GM18511 (cell line): ENCODE measurements around the gene ADCY2.
"Not testable (repeated sequence)": the region's sequence is repeated elsewhere in the genome, so short reads cannot be mapped to it uniquely, and the experiment has no call there.

Experiments
- ATAC-seq: cut with Tn5 transposase; IDR thresholded peaks from one replicate; pipeline ENCODE4 v1.9.1; 2021; ENCODE audit warnings: mild to moderate bottlenecking, moderate library complexity; ENCODE audit not compliant: unreplicated experiment

Gene ADCY2

DNA sequence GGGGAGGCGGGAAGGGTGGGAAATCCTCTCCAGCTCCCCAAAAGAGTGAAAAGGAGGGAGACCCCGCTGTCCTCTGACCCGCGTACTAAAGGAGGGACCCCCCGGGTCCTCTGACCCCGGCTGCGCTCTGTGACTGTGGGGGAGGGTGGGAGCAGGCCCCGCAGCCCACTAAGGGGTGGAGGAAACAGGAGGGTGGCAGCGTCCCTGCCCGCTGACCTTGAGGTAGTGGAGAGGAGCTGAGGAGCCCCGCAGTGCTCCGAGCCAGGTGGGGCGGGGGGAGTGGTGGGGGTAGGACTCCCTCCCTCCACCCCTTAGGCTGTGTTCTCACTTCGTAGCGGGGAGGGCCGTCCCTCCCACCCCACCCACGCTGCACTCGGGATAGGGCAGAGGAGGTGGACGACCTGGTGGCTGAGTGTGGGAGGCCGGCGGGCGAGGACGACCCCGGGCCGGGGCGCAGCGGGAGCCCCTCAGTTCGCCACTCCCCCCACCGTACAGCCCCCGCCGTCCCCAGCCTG is 449 bp upstream of the ADCY2 start:
- no peak for ATAC-seq

DNA sequence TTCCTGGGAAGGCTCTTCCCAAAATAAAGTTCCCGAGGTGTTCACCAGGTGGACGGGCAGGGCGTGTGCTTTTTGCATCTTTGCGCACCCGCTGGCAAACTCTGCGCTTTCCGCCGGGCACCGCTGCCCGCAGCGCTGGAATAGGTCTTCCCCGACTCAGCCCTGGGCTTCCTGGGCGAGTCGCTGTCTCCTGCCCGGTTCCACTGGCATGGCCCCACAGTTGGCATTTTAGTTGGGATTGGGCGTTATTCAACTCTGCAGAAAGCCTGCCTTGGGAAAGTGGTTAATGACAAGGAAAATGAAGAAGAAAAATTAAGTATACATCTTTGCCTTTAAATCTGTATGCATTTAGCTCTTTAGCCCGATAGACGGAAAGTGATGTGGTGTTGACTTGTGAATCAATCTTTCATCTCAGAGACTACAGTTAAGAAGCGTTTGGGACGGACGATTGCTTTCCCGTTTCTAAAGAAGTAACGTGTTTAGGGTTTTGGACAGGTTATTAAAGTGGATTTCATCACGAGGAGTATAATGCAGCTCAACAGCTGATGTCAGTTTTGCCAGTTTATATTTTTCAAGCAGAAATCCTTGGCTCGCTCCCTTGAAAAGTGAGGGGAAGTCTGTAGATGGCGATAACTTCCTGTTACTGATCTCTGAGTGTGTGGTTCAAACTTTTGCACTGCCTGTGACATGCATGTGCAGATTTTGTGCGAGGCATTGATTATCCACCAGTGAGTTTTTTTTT is 946 bp downstream of the ADCY2 start:
- no peak for ATAC-seq

DNA sequence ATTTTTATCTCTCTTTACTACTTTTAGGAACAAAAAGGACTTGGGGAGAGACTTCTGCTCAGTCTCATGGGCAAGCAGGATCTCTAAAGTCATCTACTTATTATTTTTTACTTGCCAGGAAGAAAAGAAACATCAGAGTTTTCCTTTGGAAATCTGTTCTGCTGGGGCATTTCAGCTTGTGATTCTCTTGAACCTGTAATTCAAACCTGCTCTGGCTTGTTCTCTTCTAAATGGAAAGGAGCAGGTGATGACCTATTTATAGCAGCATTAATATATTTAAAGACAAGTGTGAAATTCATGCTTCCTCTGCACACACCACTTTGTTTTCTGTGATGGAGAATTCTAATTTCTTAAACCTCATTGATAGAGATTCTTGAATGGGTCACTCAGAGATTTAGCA is 2.0 kb downstream of the ADCY2 start:
- ATAC-seq, result no peak

DNA sequence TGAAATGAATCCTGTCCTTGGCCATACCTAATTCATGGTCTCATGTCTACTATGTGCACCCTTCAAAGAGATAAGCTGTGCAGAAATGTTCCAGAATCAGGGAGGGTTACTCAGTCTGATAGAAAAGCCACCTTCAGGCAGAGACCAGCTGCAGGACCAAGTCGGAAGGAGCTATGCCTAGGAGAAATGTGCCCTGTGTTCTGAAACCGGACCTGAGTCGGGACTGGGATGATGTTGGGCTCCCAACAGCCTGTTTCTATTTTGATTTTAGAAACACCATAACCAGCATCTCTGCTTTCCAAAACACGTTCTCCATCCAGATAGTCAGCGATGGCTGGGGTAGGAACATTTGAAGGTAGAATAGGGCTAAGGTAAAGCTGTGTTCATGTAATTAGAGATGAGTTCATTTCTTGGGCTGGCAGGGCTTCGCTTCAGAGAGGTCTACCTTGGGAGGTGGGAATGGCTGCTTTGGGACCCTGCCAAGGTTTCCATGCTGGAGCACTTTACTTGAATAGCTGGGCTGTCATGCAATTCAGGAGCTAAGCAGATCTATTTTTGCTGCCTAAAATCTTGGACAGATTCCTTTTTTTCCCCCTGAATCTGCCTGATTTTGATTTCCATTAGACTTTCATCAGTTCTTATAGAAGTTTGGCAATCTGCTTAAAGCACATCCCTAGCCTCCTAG is 2.8 kb downstream of the ADCY2 start:
- ATAC-seq, result no peak

DNA sequence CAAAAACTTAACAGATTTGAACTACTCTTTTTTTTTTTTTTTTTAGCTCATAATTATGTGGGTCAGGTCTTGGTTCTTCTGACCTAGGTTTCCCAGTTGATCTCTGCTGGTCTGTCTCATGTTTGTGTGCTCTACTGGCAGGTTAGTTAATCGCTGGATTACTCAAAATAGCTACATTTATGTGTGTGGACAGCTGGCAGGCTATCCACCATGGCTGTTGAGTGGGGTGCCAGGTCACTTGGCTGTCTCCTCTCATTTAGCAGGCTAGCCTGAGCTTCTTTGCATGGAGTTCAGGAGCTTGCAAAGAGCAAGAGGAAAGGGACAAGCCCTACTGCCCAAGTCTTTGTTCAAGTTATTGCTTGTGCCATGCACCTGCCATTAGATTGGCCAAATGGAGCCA is 9.3 kb downstream of the ADCY2 start:
- ATAC-seq, result no peak

DNA sequence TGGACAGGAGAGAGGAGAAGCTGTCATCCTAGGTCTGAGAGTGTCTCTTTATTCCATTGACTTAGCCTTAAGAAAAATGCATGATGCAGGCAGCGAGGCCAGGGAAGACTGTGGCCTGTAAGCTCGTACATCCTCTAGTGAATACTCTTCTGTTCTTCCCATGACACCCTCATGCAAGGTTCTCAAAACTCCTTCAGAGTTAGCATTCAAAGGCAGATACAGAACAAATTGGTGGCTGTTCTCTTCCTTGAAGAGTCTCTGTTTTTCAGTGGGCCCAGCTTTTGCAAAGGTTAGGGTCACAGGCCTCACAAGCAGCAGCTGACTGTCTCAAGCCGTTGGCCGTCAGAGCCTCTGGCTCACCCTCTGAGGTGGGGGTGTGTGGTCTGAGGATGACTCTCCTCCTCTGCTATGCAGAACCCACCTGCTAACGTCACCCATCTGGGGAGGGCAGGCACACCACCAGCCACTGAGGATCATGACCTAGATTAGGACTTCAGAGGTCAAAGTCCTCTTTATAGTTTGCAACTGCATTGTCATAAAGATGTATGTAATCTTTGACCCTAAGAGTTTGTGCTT is 15.1 kb downstream of the ADCY2 start:
- no peak for ATAC-seq

DNA sequence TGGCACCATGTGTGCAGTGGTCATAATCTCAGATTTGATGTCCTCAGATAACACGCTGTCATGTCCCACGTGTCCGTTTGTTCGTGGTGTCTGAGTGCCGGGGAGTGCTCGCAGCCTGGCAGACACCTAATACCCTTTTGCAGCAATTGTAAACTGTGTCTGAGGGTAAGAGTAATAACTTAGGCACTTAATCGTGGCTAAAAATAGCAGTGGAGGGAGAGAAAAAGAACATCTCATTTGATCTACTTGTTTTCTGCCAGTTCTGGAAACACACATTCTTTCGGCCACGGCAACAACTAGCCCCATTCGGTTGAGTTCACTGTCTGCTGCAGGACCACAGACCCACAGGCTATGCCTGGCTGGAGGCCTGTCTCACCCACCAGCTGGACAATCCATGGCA is 16.5 kb downstream of the ADCY2 start:
- no peak for ATAC-seq

DNA sequence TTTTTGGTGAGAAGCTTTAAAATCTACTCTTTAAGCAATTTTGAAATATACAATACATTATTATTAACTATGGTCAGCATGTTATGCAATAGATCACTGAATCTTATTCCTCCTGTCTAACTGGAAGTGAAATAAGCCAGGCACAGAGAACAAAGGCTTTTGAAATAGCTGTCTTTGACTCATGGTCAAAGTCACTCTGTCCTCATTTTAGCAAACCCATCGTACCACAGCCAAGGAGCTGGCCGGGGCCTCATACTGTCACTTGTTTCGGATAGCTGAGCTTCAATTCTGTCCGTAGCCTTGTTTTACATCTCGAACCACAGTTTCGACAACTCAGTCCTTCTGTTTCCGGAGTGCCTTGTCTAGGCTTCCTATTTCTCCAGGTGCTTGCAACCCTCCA is 19.2 kb downstream of the ADCY2 start:
- no peak for ATAC-seq

DNA sequence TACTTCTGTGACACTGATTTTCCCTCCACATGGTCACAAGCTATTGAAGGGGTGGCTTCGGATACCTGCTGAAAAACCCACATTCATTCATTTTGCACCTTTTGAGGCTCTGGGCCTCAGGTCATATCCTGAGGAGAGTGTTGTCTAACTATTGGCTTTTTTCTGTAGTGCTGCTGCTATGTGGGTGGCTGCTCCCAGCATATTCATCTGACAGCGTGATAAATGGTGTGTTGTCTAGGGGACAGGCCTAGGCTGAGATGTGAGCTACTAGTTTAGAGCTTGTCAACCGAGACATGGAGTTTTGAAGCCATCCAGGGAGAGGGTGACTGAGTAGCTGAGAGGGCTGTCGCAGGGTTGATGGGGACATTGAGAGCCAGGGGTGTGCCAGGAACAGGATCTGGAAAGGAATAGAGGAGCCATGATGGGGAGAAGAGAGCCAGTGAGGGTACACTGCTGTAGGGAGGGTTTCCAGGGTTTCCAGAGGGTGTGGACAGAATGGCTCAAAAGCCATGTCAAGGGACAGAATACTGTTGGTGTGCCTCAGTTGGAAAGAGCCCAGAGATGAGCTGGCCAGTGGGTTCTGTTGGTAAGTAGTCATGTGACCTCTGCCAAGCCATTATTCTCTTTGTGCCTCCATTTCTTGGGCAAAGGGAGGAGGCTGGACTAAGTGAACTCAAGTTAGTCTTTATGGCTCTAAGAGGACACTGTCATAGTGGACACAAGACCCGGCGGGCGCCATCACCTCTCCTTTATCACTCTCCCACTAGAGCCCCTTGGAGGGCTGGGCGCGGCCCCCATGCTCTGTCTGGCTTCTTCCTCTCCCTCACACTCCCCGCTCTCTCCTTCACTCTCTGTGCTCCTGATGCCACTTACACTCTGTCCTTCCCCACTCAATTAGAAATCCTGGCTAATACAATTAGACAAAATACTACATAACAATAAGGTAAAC is 19.9 kb downstream of the ADCY2 start:
- ATAC-seq, result no peak

DNA sequence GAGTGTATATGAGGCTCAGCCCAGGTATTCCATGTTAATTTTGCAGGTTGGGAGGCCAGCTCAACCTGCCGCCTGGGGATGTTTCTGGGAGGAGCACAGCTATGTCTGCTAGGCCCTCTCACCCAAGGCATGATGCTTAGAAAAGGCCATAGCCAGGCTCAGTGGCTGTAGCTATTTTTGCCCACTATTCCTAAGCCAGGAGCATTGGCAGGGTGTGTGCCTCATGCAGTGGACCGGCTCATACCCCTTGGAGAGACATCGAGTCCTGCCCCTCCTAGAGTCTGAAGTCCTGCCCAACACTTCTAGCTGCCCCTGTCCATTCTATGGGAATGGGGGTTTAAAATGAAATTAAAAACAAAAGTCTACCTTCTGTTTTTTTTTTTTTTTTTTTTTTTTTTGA is 22.3 kb downstream of the ADCY2 start:
- ATAC-seq, result no peak

DNA sequence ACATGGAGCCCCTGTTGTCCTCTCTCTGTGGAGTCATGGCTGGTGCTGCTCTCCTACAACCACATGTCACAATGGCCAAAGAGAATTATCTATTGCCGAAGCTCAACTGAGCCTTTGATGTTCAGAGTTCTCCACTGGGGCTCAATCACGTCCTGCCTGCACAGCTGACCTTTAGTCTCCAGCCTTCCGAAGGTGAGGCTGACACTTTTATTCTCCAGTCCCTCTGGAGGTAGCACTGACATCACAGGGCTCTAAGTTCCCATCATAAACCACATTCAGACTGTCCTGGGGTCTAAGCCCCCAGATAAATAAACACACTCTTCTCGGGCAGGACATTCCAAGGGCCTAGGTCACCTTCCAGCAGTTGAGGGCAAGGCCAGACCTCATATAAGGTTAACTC is 23.4 kb downstream of the ADCY2 start:
- ATAC-seq, result no peak

DNA sequence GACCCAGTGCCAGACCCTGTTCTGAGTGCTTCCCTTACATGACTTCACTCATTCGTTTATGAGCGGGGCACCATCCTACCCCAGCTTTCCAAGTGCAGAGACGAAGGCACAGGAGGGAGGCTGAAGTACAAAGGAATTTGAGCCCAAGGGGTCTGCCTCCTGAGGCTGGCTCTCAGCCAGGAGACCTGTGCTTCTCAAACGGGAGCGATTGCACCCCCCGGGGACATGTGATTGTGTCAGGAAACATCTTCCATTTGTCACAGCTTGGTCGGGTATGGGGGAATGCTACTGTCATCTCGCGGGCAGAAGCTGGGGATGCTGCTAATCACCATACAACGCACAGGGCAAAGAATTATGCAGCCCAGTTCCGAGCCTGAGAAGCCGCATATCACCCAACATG is 23.9 kb downstream of the ADCY2 start:
- ATAC-seq, result no peak

DNA sequence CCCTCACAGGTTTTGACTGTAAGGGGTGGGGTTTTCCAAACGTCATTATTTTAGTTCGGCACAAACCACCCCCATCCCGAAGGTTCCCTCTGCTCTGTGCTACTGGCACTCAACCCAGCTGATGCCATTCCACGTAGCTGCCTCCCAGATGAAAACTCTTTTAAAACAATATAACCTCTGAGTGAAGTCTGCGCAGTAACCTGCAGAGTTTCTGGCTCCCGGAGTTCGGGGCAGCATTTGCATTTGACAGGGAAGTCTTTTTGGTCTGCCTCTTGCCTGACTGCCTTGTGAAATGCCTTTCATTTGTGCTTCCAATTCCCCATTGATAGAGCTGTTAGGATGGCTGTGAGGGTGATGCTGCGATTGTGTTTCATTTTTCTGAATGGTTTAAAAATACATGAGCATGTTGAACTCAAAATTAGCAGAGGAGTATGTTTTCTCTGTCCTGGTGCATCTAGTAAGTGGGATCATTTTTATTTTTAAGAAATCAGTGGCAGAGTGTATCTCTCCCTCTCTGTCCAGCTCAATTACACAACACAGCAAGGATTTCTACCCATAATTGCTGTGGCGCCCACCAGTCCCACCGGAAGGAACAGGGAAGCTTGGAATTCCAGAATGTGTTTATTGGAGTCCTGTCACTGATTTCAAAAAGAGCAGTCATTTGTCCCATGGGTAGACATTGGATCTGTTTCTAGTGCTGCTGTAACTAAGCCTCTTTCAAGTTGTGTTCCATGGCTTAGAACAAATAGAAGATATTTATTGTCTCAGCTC is 24.8 kb downstream of the ADCY2 start:
- no peak for ATAC-seq

DNA sequence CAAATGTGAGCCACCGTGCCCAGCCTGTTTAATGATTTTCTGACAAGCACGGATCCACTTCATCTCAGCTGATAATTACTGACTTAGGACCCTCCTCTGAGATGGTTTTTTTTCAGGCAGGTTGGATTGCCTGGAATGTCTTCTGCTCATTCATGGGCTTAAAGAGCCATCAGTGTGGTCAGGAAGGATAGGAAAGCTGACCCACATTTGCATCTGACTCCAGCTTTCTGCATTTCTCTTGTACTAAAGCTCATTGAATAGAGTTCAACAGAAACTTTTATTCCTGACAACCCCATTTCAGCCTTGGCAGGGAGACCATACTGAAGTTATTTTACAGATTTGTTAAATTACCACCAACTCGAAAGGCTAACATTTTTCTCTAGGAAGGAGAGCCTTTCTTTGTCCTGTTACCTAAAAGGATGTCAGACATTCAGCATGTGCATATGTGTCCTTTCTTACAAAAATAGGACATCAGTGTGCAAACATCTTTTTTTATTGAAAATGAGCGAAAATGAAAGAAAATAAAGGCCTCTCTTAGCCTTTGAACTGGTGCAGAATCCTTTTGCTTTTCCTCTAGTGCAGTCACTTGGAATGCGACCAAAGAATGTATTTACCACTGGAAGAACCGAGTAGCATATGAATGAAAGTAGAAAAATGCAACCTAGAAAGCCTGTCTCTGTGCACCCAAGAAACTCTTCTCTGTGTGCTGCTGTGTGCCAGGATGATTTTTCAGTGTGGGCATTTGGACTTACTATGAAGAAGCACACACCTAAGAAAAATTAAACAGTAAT is 26.6 kb downstream of the ADCY2 start:
- no peak for ATAC-seq

DNA sequence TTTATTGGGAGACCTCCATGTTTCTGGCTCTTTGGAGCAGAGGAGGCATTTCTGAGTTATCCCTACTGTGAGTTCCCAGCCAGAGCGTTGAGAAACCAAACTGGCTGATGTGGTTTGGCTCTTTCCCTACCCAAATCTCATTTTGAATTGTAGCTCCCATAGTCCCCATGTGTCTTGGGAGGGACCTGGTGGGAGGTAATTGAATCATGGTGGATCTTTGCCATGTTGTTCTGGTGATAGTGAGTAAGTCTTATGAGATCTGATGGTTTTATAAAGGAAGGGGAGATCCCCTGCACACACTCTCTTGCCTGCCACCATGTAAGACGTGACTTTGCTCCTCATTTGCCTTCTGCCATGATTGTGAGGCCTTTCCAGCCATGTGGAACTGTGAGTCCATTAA is 27.3 kb downstream of the ADCY2 start:
- not testable (repeated sequence) for ATAC-seq

DNA sequence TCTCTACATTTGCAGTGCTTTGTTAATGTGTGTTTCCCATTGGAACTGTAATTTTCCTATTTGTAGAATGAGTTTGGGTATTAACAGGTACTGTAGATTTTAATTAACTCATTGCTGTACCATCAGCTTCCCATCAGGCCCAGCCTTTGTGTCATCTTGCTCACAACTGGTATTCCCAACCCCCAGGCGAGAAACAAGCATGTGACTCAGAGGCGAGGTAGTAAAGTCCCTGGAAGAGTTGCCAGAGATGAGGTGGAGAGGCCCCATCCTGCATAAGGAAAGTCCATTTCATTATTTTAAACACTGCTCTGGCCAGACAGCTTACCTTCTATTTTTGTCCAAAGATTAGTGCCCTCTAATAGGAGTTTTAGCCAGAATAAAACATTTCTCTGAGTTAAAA is 29.9 kb downstream of the ADCY2 start:
- no peak for ATAC-seq

DNA sequence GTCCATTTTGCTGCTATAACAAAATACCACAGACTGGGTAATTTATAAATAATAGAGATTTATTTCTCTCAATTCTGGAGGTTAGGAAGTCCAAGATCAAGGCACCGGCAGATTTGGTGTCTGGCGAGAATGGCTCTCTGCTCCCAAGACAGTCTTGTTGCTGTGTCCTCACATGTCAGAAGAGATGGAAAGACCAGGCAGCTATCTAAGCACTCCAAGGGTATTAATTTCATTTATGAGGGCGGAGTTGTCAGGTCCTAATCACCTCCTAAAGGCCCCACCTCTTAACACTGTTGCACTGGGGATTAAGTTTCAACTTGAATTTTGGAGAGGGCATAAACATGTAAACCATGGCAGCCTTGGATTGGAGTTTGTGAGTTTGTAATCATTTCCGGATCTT is 30.3 kb downstream of the ADCY2 start:
- no peak for ATAC-seq

DNA sequence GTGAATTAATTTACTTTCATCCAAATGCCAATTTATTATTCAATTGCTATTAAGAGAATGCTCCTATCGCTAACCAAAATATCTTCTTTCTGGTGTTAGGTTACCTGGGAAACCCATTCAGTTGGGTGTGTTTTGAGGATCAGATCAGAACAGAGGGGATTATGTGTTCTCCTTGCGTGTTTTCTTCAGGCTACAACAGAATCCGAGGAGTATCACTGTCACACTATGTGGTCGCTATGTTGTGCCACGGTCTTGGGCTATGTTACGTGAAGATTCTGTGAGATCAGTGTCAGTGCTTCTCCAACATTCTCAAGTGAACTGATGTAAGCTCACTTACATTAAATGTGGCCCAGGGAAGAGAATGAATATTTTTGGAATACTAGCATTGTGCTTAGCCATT is 39.0 kb downstream of the ADCY2 start:
- ATAC-seq, result no peak

DNA sequence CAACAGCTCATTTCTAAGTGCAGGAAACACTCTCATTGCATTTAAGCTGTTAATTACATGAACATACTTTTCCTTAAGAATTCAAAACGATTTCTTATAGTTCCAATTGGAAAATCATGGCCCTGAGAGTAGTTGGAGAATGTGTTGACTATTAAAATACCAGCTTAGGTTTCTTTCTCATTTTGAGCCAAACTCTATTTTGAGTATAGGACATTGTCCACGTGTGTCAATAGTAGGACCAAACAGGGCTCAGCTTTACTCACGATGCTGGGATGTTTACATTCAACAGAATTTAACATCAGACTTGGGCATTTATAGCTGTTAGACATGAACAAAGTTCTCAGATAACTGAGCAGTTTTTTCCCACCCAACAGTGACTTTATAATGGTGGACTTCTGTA is 39.6 kb downstream of the ADCY2 start:
- no peak for ATAC-seq

DNA sequence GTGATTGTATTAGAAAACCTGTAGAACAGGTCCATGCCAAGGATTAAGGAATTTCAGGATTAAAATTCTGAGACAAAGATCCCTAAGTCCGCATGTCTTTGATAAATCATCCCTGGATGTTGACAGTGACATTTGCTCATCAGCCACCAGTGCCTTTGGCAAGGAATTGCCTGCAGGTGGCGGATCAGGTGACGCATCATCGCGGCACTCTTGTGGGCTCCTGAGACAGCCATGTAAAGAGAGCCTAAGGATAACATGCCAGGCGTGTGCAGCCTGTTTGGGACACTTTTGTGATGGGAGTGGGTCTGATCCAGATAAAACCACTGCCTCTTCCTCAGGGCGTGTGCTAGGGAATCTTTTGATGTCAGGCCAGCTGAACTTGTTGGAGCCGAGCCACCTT is 40.6 kb downstream of the ADCY2 start:
- no peak for ATAC-seq
